GM23338 (cell line): ENCODE measurements around the gene GAD1. TPM values are rescaled to one million over a fixed set of nuclear protein-coding genes. Genes with fewer than 3 reads are reported as not detected.

Experiments
- ATAC-seq: fragments of 200-7000 bp; cut with Tn5 transposase; 3 replicates; pipeline ENCODE4 v1.9.1; 2020
- DNase-seq: peaks from one replicate; pipeline ENCODE4 v3.0.0-alpha.2; 2015; ENCODE audit warnings: low spot score
- H2AFZ ChIP-seq: fragments of 200-600 bp; sonication (generic); 2 replicates; pipeline ENCODE4 v1.8.0; 2016; ENCODE audit warnings: antibody characterized with exemption, mild to moderate bottlenecking, moderate library complexity
- H3F3A ChIP-seq: fragments of 200-600 bp; sonication (generic); replicated peaks from 2 replicates; pipeline ENCODE4 v1.8.0; 2017; ENCODE audit warnings: antibody characterized with exemption, mixed run types, low read depth
- H3K27ac ChIP-seq: fragments of 200-600 bp; sonication (generic); 2 replicates; pipeline ENCODE4 v1.6.1; 2016; ENCODE audit warnings: low read depth
- H3K27me3 ChIP-seq: fragments of 200-600 bp; sonication (generic); 2 replicates; pipeline ENCODE4 v1.8.0; 2016; ENCODE audit warnings: mild to moderate bottlenecking, mixed run types, moderate library complexity; ENCODE audit not compliant: insufficient read depth
- H3K36me3 ChIP-seq: fragments of 200-600 bp; sonication (generic); 2 replicates; pipeline ENCODE4 v1.8.0; 2016; ENCODE audit warnings: mild to moderate bottlenecking; ENCODE audit not compliant: insufficient read depth
- H3K4me1 ChIP-seq: fragments of 200-600 bp; sonication (generic); 2 replicates; pipeline ENCODE4 v1.8.0; 2016; ENCODE audit warnings: mild to moderate bottlenecking, moderate library complexity; ENCODE audit not compliant: insufficient read depth
- H3K4me2 ChIP-seq: fragments of 200-600 bp; sonication (generic); 2 replicates; pipeline ENCODE4 v1.7.1; 2017; ENCODE audit warnings: mixed run types
- H3K4me3 ChIP-seq: fragments of 200-600 bp; sonication (generic); 2 replicates; pipeline ENCODE4 v1.6.1; 2016; ENCODE audit warnings: mixed run types
- H3K79me2 ChIP-seq: fragments of 200-600 bp; sonication (generic); replicated peaks from 2 replicates; pipeline ENCODE4 v1.8.0; 2017; ENCODE audit warnings: mild to moderate bottlenecking; ENCODE audit not compliant: insufficient read depth
- H3K9me2 ChIP-seq: fragments of 200-600 bp; sonication (generic); 2 replicates; pipeline ENCODE4 v1.8.0; 2017; ENCODE audit not compliant: insufficient read depth
- H4K20me1 ChIP-seq: fragments of 200-600 bp; sonication (generic); replicated peaks from 2 replicates; pipeline ENCODE4 v1.8.0; 2017; ENCODE audit warnings: mild to moderate bottlenecking; ENCODE audit not compliant: insufficient read depth
- H3K27ac Mint-ChIP-seq: 2 replicates; pipeline ENCODE4 v1.8.0; 2020; ENCODE audit warnings: inconsistent platforms, mild to moderate bottlenecking, moderate library complexity, mixed read lengths
- H3K27me3 Mint-ChIP-seq: 3 replicates; pipeline ENCODE4 v1.8.0; 2022; ENCODE audit warnings: low read depth, mild to moderate bottlenecking, moderate library complexity, mixed read lengths, inconsistent platforms; ENCODE audit not compliant: insufficient read depth, poor library complexity
- H3K36me3 Mint-ChIP-seq: 3 replicates; pipeline ENCODE4 v1.8.0; 2021; ENCODE audit warnings: low read depth, mild to moderate bottlenecking, inconsistent platforms, moderate library complexity, mixed read lengths
- H3K4me1 Mint-ChIP-seq: 3 replicates; pipeline ENCODE4 v1.8.0; 2020; ENCODE audit warnings: mild to moderate bottlenecking, inconsistent platforms, mixed read lengths
- H3K4me3 Mint-ChIP-seq: 3 replicates; pipeline ENCODE4 v1.8.0; 2021; ENCODE audit warnings: moderate library complexity, mild to moderate bottlenecking, inconsistent platforms, mixed read lengths
- H3K9me3 Mint-ChIP-seq: 3 replicates; pipeline ENCODE4 v1.8.0; 2020; ENCODE audit warnings: moderate library complexity, mild to moderate bottlenecking, inconsistent platforms, mixed read lengths
- CREB1 ChIP-seq: fragments of 250-450 bp; sonication (Bioruptor Pico); IDR thresholded peaks from 2 replicates; pipeline ENCODE4 v1.5.0; 2020; ENCODE audit warnings: low read depth, mild to moderate bottlenecking, moderate library complexity
- CTCF ChIP-seq, 2 experiments: fragments of 200-600 bp in 1 of 2; sonication (generic) in 1 of 2; conservative IDR thresholded peaks; 2 replicates each; pipeline versions ENCODE4 v1.5.1 to v1.6.1; 2016 to 2017; ENCODE audit warnings: antibody characterized with exemption in 2 of 2, low read depth in 2 of 2, mild to moderate bottlenecking in 2 of 2, moderate library complexity in 1 of 2
- ETS1 ChIP-seq: IDR thresholded peaks from 2 replicates; pipeline ENCODE4 v1.6.1; 2016; ENCODE audit warnings: antibody characterized with exemption
- EZH2 ChIP-seq: fragments of 200-600 bp; sonication (generic); IDR thresholded peaks from one replicate; pipeline ENCODE4 v1.8.0; 2017; ENCODE audit warnings: antibody characterized with exemption, mild to moderate bottlenecking, low read depth; ENCODE audit not compliant: unreplicated experiment
- JUNB ChIP-seq: IDR thresholded peaks from one replicate; pipeline ENCODE4 v1.6.1; 2016; ENCODE audit warnings: antibody characterized with exemption; ENCODE audit not compliant: unreplicated experiment
- NANOG ChIP-seq: IDR thresholded peaks from 2 replicates; pipeline ENCODE4 v1.6.1; 2016; ENCODE audit warnings: antibody characterized with exemption, borderline replicate concordance
- POLR2AphosphoS5 ChIP-seq: IDR thresholded peaks from 2 replicates; pipeline ENCODE4 v1.6.1; 2016; ENCODE audit warnings: antibody characterized with exemption, low read depth
- REST ChIP-seq: IDR thresholded peaks from one replicate; pipeline ENCODE4 v1.6.1; 2018; ENCODE audit warnings: antibody characterized with exemption; ENCODE audit not compliant: unreplicated experiment
- ZNF331 ChIP-seq: fragments of 250-450 bp; sonication (Bioruptor Pico); IDR thresholded peaks from 2 replicates; pipeline ENCODE4 v1.5.0; 2020; ENCODE audit warnings: low read depth, mild to moderate bottlenecking, moderate library complexity
- polyA plus RNA-seq: library from polyadenylated mRNA; unstranded; fragments of >200 nt; fragmentation: Nextera tagmentation; extraction: Ambion mirVana; gene quantifications from 2 replicates; pipeline ENCODE4 v1.2.1, GENCODE V29; 2016
- total RNA-seq: library from RNA; depleted of rRNA; stranded (reverse); fragments of >200 nt; shearing (Covaris generic); gene quantifications from 2 replicates; pipeline ENCODE4 v1.2.3, GENCODE V29; 2014

The GAD1 gene
- total and polyA plus RNA-seq, 2 experiments from 2014 or later: 0.17 to 0.34 TPM

GRCh38 chr2:170886386-170886785 lies 69.7 kb downstream of the GAD1 start:
- DNase-seq: no peak
- TF ChIP-seq REST (no peak), ETS1 (no peak), CREB1 (no peak), CTCF (conservative IDR thresholded peaks at IDR 0.05; ENCODE audit: low read depth in 2 of 2) (no peak), ZNF331 (CRISPR knock-in tag) (no peak)
- H3K36me3 Mint-ChIP-seq: no peaks in the 10 kb centered on the region

GRCh38 chr2:170887496-170887895 lies 70.8 kb downstream of the GAD1 start:
- Histone ChIP-seq H3K27me3 (no peaks in the 10 kb centered on the region), H3F3A (no peaks in the 10 kb centered on the region), H3K4me2 (no peak overlapping the region), H3K36me3 (no peaks in the 10 kb centered on the region), H3K4me3 (no peak overlapping the region), H3K4me1 (peaks cover 12% of the 10 kb centered on the region), H3K79me2 (no peaks in the 10 kb centered on the region), H3K27ac (no peak overlapping the region), H2AFZ (no peak overlapping the region), H3K9me2 (0 out of 2 replicates have a peak, but pooled peaks cover 7% of the 10 kb centered on the region), H4K20me1 (no peaks in the 10 kb centered on the region)
- DNase-seq: no peak
- H3K4me1 Mint-ChIP-seq: peaks cover 15% of the 10 kb centered on the region
- no peaks in the 10 kb centered on the region for H3K36me3 Mint-ChIP-seq
- H3K4me3 Mint-ChIP-seq: no peak overlapping the region
- no peak overlapping the region for H3K27ac Mint-ChIP-seq
- peaks cover 1% of the 10 kb centered on the region for H3K27me3 Mint-ChIP-seq
- H3K9me3 Mint-ChIP-seq: no peaks in the 10 kb centered on the region
- no peak for ATAC-seq
- TF ChIP-seq REST (no peak), CTCF (conservative IDR thresholded peaks at IDR 0.05; ENCODE audit: low read depth in 2 of 2) (no peak), ZNF331 (CRISPR knock-in tag) (no peak), NANOG (no peak), ETS1 (no peak), EZH2 (no peak), POLR2AphosphoS5 (no peak), JUNB (no peak)

More at GRCh38 chr2:170886386-170886785, 69.7 kb downstream of the GAD1 start:
- Histone ChIP-seq H3K27me3 (no peaks in the 10 kb centered on the region), H3F3A (no peaks in the 10 kb centered on the region), H4K20me1 (no peaks in the 10 kb centered on the region), H3K36me3 (no peaks in the 10 kb centered on the region), H3K4me2 (no peak overlapping the region), H3K4me1 (peaks cover 8% of the 10 kb centered on the region), H3K4me3 (no peak overlapping the region), H2AFZ (no peak overlapping the region), H3K79me2 (no peaks in the 10 kb centered on the region), H3K9me2 (0 out of 2 replicates have a peak, but pooled peaks cover 7% of the 10 kb centered on the region), H3K27ac (no peak overlapping the region)
- Mint-ChIP-seq H3K27me3 (peaks cover 4% of the 10 kb centered on the region), H3K27ac (no peak overlapping the region), H3K4me3 (no peak overlapping the region), H3K9me3 (no peaks in the 10 kb centered on the region), H3K4me1 (peaks cover 10% of the 10 kb centered on the region)
- ATAC-seq: no peak
